Activated CD4-positive, CD25-positive, alpha-beta regulatory T cell treated with anti-CD3 and anti-CD28 coated beads, Interleukin-2, amount 50 U/mL, for 72 hours (primary cell): Measurements from ENCODE around the gene TBC1D14.
"Not testable (repeated sequence)": the region's sequence is repeated elsewhere in the genome, so short reads cannot be mapped to it uniquely, and the experiment has no call there.

ENCODE experiments used
- DNase-seq: peaks from one replicate; pipeline ENCODE4 v3.0.0; 2021

TBC1D14 gene

GRCh38 chr4:6890971-6891370 is 18.7 kb upstream of the TBC1D14 start:
- DNase-seq = not testable (repeated sequence)

GRCh38 chr4:6891436-6892170 is 18.0 kb upstream of the TBC1D14 start:
- no peak for DNase-seq

GRCh38 chr4:6892190-6892908 is 17.3 kb upstream of the TBC1D14 start:
- DNase-seq = no peak

- no peak for DNase-seq
These were observed 16.8 kb upstream of the TBC1D14 start for GRCh38 chr4:6892909-6893202.

GRCh38 chr4:6893449-6894085 is 16.1 kb upstream of the TBC1D14 start:
- DNase-seq = no peak

- no peak for DNase-seq
These were observed 15.5 kb upstream of the TBC1D14 start for GRCh38 chr4:6894086-6894478.

GRCh38 chr4:6894528-6895498 is 14.8 kb upstream of the TBC1D14 start:
- DNase-seq = no peak

GRCh38 chr4:6896035-6896434 is 13.6 kb upstream of the TBC1D14 start:
- no peak for DNase-seq

GRCh38 chr4:6898763-6899162 is 10.9 kb upstream of the TBC1D14 start:
- no peak for DNase-seq

- DNase-seq = no peak
These were observed 9.3 kb upstream of the TBC1D14 start for GRCh38 chr4:6900181-6900812.

- DNase-seq = no peak
These were observed 8.7 kb upstream of the TBC1D14 start for GRCh38 chr4:6900956-6901355.

GRCh38 chr4:6901669-6902317 is 7.8 kb upstream of the TBC1D14 start:
- DNase-seq = no peak

GRCh38 chr4:6902318-6903042 is 7.1 kb upstream of the TBC1D14 start:
- no peak for DNase-seq

GRCh38 chr4:6905516-6906445 is 3.8 kb upstream of the TBC1D14 start:
- no peak for DNase-seq

GRCh38 chr4:6906486-6906885 is 3.1 kb upstream of the TBC1D14 start:
- DNase-seq = not testable (repeated sequence)

- no peak for DNase-seq
These were observed 1.9 kb upstream of the TBC1D14 start for GRCh38 chr4:6907658-6908191.

- no peak for DNase-seq
These were observed 1.1 kb upstream of the TBC1D14 start for GRCh38 chr4:6908432-6909112.

- DNase-seq = no peak
These were observed 329 bp downstream of the TBC1D14 start for GRCh38 chr4:6909970-6910339.

GRCh38 chr4:6910340-6910959 is 824 bp downstream of the TBC1D14 start:
- DNase-seq = no peak
